K562 (cell line): ENCODE data around the gene MPDZ. TPM values are rescaled to one million over a fixed set of nuclear protein-coding genes. Genes with fewer than 3 reads are reported as not detected.

Experiments used
- BRF1 ChIP-seq: IDR thresholded peaks from 3 replicates; pipeline ENCODE4 v1.6.1; 2011; ENCODE audit warnings: borderline replicate concordance, mild to moderate bottlenecking; ENCODE audit not compliant: insufficient read length; ENCODE audit errors: extremely low read depth
- GATAD2B ChIP-seq: fragments of 450-650 bp; IDR thresholded peaks from 2 replicates; pipeline ENCODE4 v1.6.1; 2017; ENCODE audit warnings: mild to moderate bottlenecking, borderline replicate concordance
- HEY1 ChIP-seq: fragments of 250-450 bp; sonication (Bioruptor Pico); IDR thresholded peaks from 2 replicates; pipeline ENCODE4 v1.5.0; 2020; ENCODE audit warnings: mild to moderate bottlenecking, moderate library complexity, borderline replicate concordance
- MAFF ChIP-seq: IDR thresholded peaks from 2 replicates; pipeline ENCODE4 v1.6.1; 2012; ENCODE audit warnings: low read length, improper control_type of control experiment
- MCM2 ChIP-seq: fragments of 450-650 bp; IDR thresholded peaks from 2 replicates; pipeline ENCODE4 v1.6.1; 2017; ENCODE audit warnings: low read depth, mild to moderate bottlenecking
- NCOA6 ChIP-seq: fragments of 450-650 bp; IDR thresholded peaks from 2 replicates; pipeline ENCODE4 v1.6.1; 2017; ENCODE audit warnings: mild to moderate bottlenecking
- NCOR1 ChIP-seq: fragments of 450-650 bp; IDR thresholded peaks from 2 replicates; pipeline ENCODE4 v1.6.1; 2016; ENCODE audit warnings: mild to moderate bottlenecking, moderate library complexity
- POLR2AphosphoS5 ChIP-seq: IDR thresholded peaks from 2 replicates; pipeline ENCODE4 v1.6.1; 2011; ENCODE audit warnings: mild to moderate bottlenecking, low read depth, low read length, moderate library complexity; ENCODE audit not compliant: control insufficient read depth, insufficient read depth
- SAFB ChIP-seq: fragments of 200-400 bp; formaldehyde crosslinking; IDR thresholded peaks from 2 replicates; pipeline ENCODE4 v1.6.1; 2017; ENCODE audit warnings: low read depth, low read length, borderline replicate concordance
- SMARCA4 ChIP-seq: fragments of 450-650 bp; IDR thresholded peaks from 2 replicates; pipeline ENCODE4 v1.6.1; 2016
- TCF7L2 ChIP-seq: fragments of 150-350 bp; IDR thresholded peaks from 2 replicates; pipeline ENCODE4 v1.6.1; 2016; ENCODE audit warnings: low read depth, mild to moderate bottlenecking, low read length, moderate library complexity
- TEAD1 ChIP-seq, 2 experiments: fragments of 450-650 bp in 1 of 2; sonication (generic) in 1 of 2; formaldehyde crosslinking; IDR thresholded peaks; 2 replicates each; pipeline versions ENCODE4 v1.4.0 to v1.8.0; 2020 to 2022; ENCODE audit warnings: mild to moderate bottlenecking in 2 of 2, missing genetic modification reagents in 1 of 2
- ZNF76 ChIP-seq: fragments of 250-450 bp; sonication (Bioruptor Pico); IDR thresholded peaks from 2 replicates; pipeline ENCODE4 v1.4.0; 2020; ENCODE audit warnings: mild to moderate bottlenecking, moderate library complexity, borderline replicate concordance
- ZNF764 ChIP-seq: fragments of 250-450 bp; sonication (Bioruptor Pico); IDR thresholded peaks from 2 replicates; pipeline ENCODE4 v1.4.0; 2020; ENCODE audit warnings: low read depth, mild to moderate bottlenecking, moderate library complexity
- polyA plus RNA-seq, 8 experiments: library from polyadenylated mRNA; depleted of rRNA in 4 of 8; stranded (reverse) in 5 of 8; unstranded in 3 of 8; fragments of >200 nt; fragmentation: Nextera tagmentation in 2 of 8; fragmentation: Illumina TruSeq in 1 of 8; extraction: Ambion mirVana in 2 of 8; extraction: Trizol in 1 of 8; gene quantifications; 2 replicates each; pipeline versions ENCODE4 v1.2.1 to v1.2.3, GENCODE V29; 2011 to 2014; ENCODE audit warnings: inconsistent platforms in 1 of 8, missing spikeins in 1 of 8
- total RNA-seq, 7 experiments: library from RNA; depleted of rRNA in 6 of 7; stranded (reverse); fragments of >200 nt in 6 of 7; fragmentation: Illumina TruSeq in 2 of 7; extraction: Trizol in 2 of 7; gene quantifications; 2 replicates each; pipeline versions ENCODE4 v1.2.1 to v1.2.3, GENCODE V29; 2011 to 2021; ENCODE audit warnings: low replicate concordance in 1 of 7
- TF ChIP-seq, protein P1 (sequence below): fragments of 450-650 bp; IDR thresholded peaks from 2 replicates; pipeline ENCODE4 v1.6.1; 2016
- TF ChIP-seq, protein P2 (sequence below), 2 experiments: fragments of 450-650 bp in 1 of 2; sonication (generic) in 1 of 2; formaldehyde crosslinking; conservative IDR thresholded peaks; 2 replicates each; pipeline versions ENCODE4 v1.4.0 to v1.8.1; 2020 to 2022; ENCODE audit warnings: mild to moderate bottlenecking in 1 of 2, missing genetic modification reagents in 1 of 2
- TF ChIP-seq, protein P3 (sequence below): fragments of 450-650 bp; formaldehyde crosslinking; IDR thresholded peaks from 2 replicates; pipeline ENCODE4 v1.4.0; 2022; ENCODE audit warnings: missing genetic modification characterization
- TF ChIP-seq, protein P4 (sequence below): IDR thresholded peaks from 2 replicates; pipeline ENCODE4 v1.6.1; 2016; ENCODE audit warnings: missing genetic modification characterization, missing compliant biosample characterization
- TF ChIP-seq, protein P5 (sequence below): fragments of 450-650 bp; IDR thresholded peaks from 2 replicates; pipeline ENCODE4 v1.6.1; 2017; ENCODE audit warnings: antibody characterized with exemption
- TF ChIP-seq, protein P6 (sequence below): fragments of 250-450 bp; sonication (Bioruptor Pico); IDR thresholded peaks from 2 replicates; pipeline ENCODE4 v1.9.0; 2021; ENCODE audit warnings: mild to moderate bottlenecking, inconsistent platforms

The MPDZ gene
- total and polyA plus RNA-seq, 9 of the 15 experiments (the other 6 are each of a cell fraction or from before 2014, with no cell fraction given) = 3.9 to 13.2 (median 5.7) TPM

DNA sequence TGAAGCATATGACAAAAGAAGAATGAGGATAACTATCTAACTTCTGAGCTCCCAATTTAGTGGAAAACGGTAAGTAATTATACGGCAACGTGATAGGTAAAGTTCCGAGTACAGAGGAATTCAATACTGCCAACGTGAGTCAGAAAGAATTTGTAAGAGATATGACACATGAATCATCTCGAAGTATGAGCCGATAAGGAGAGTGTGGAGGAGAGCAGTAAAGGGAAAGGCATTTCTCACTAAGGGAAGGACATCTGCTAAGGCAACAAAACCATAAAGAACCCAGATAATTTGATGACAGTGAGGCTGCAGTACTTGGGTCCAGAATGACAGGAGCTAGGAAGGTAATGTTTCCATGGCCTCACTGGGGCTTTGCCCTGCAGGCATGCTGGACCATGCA, 11.0 kb downstream of the MPDZ start (continued):
- peak in 1 of 2 experiments; percentile 45; a peak in 1 of 4 replicates for TF ChIP-seq TEAD1 (CRISPR knock-in tag; IDR thresholded peaks at IDR 0.05)
- peak; percentile 87 for TF ChIP-seq SMARCA4
- no peak for TF ChIP-seq MAFF
- TF ChIP-seq, protein P1, sequence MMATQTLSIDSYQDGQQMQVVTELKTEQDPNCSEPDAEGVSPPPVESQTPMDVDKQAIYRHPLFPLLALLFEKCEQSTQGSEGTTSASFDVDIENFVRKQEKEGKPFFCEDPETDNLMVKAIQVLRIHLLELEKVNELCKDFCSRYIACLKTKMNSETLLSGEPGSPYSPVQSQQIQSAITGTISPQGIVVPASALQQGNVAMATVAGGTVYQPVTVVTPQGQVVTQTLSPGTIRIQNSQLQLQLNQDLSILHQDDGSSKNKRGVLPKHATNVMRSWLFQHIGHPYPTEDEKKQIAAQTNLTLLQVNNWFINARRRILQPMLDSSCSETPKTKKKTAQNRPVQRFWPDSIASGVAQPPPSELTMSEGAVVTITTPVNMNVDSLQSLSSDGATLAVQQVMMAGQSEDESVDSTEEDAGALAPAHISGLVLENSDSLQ = 0 out of 2 replicates have a peak, but pooled peaks have one; percentile 17
- no peak for TF ChIP-seq GATAD2B
- no peak for TF ChIP-seq ZNF76 (CRISPR knock-in tag)
- TF ChIP-seq NCOR1 = peak; percentile 25; the same call in 1 of the 2 replicates
- TF ChIP-seq, protein P2, sequence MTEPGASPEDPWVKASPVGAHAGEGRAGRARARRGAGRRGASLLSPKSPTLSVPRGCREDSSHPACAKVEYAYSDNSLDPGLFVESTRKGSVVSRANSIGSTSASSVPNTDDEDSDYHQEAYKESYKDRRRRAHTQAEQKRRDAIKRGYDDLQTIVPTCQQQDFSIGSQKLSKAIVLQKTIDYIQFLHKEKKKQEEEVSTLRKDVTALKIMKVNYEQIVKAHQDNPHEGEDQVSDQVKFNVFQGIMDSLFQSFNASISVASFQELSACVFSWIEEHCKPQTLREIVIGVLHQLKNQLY (CRISPR knock-in tag; conservative IDR thresholded peaks at IDR 0.05) = no peak
- no peak for TF ChIP-seq TCF7L2
- no peak for TF ChIP-seq SAFB
- no peak for TF ChIP-seq MCM2
- no peak for TF ChIP-seq HEY1 (CRISPR knock-in tag)
- no peak for TF ChIP-seq POLR2AphosphoS5
- TF ChIP-seq, protein P3, sequence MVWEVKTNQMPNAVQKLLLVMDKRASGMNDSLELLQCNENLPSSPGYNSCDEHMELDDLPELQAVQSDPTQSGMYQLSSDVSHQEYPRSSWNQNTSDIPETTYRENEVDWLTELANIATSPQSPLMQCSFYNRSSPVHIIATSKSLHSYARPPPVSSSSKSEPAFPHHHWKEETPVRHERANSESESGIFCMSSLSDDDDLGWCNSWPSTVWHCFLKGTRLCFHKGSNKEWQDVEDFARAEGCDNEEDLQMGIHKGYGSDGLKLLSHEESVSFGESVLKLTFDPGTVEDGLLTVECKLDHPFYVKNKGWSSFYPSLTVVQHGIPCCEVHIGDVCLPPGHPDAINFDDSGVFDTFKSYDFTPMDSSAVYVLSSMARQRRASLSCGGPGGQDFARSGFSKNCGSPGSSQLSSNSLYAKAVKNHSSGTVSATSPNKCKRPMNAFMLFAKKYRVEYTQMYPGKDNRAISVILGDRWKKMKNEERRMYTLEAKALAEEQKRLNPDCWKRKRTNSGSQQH (CRISPR knock-in tag) = no peak
- no peak for TF ChIP-seq NCOA6
- no peak for TF ChIP-seq ZNF764 (CRISPR knock-in tag)
- TF ChIP-seq, protein P4, sequence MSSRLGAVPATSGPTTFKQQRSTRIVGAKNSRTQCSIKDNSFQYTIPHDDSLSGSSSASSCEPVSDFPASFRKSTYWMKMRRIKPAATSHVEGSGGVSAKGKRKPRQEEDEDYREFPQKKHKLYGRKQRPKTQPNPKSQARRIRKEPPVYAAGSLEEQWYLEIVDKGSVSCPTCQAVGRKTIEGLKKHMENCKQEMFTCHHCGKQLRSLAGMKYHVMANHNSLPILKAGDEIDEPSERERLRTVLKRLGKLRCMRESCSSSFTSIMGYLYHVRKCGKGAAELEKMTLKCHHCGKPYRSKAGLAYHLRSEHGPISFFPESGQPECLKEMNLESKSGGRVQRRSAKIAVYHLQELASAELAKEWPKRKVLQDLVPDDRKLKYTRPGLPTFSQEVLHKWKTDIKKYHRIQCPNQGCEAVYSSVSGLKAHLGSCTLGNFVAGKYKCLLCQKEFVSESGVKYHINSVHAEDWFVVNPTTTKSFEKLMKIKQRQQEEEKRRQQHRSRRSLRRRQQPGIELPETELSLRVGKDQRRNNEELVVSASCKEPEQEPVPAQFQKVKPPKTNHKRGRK = no peak
- TF ChIP-seq BRF1 = no peak
- TF ChIP-seq, protein P5, sequence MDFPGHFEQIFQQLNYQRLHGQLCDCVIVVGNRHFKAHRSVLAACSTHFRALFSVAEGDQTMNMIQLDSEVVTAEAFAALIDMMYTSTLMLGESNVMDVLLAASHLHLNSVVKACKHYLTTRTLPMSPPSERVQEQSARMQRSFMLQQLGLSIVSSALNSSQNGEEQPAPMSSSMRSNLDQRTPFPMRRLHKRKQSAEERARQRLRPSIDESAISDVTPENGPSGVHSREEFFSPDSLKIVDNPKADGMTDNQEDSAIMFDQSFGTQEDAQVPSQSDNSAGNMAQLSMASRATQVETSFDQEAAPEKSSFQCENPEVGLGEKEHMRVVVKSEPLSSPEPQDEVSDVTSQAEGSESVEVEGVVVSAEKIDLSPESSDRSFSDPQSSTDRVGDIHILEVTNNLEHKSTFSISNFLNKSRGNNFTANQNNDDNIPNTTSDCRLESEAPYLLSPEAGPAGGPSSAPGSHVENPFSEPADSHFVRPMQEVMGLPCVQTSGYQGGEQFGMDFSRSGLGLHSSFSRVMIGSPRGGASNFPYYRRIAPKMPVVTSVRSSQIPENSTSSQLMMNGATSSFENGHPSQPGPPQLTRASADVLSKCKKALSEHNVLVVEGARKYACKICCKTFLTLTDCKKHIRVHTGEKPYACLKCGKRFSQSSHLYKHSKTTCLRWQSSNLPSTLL = no peak
- TF ChIP-seq, protein P6, sequence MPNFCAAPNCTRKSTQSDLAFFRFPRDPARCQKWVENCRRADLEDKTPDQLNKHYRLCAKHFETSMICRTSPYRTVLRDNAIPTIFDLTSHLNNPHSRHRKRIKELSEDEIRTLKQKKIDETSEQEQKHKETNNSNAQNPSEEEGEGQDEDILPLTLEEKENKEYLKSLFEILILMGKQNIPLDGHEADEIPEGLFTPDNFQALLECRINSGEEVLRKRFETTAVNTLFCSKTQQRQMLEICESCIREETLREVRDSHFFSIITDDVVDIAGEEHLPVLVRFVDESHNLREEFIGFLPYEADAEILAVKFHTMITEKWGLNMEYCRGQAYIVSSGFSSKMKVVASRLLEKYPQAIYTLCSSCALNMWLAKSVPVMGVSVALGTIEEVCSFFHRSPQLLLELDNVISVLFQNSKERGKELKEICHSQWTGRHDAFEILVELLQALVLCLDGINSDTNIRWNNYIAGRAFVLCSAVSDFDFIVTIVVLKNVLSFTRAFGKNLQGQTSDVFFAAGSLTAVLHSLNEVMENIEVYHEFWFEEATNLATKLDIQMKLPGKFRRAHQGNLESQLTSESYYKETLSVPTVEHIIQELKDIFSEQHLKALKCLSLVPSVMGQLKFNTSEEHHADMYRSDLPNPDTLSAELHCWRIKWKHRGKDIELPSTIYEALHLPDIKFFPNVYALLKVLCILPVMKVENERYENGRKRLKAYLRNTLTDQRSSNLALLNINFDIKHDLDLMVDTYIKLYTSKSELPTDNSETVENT = no peak
